Umbilical cord (tissue), 2 donors: ENCODE results near the gene P4HA1. TPM values are rescaled to one million over a fixed set of nuclear protein-coding genes. Genes with fewer than 3 reads are reported as not detected.
"Not testable (repeated sequence)": the region's sequence is repeated elsewhere in the genome, so short reads cannot be mapped to it uniquely, and the experiment has no call there.

Source experiments
- DNase-seq: peaks from one replicate; pipeline ENCODE4 v3.0.0-alpha.2; 2015; ENCODE audit warnings: low spot score
- total RNA-seq: library from RNA; depleted of rRNA; stranded (reverse); fragments of >200 nt; gene quantifications from one replicate; pipeline ENCODE4 v1.2.3, GENCODE V29; 2014; ENCODE audit warnings: low replicate concordance; ENCODE audit not compliant: insufficient read depth

Gene P4HA1
- total RNA-seq, result 288 TPM

- DNase-seq, result peak; percentile 99
Measured at GRCh38 chr10:73096449-73097304, at the start of gene P4HA1. P4HA1 (minus strand) TSS chr10:73096866; CDS start chr10:73074883, 21,983 bp downstream.

- no peak for DNase-seq
Measured at GRCh38 chr10:73141603-73142002, 44.9 kb upstream of the P4HA1 start.

GRCh38 chr10:73139251-73139650, 42.6 kb upstream of the P4HA1 start:
- DNase-seq, result no peak

- no peak for DNase-seq
Measured at GRCh38 chr10:73136627-73137026, 40.0 kb upstream of the P4HA1 start.

- DNase-seq, result no peak
Measured at GRCh38 chr10:73134727-73135126, 38.1 kb upstream of the P4HA1 start.

GRCh38 chr10:73131913-73132686, 35.4 kb upstream of the P4HA1 start:
- no peak for DNase-seq

GRCh38 chr10:73131301-73131700, 34.6 kb upstream of the P4HA1 start:
- DNase-seq, result no peak

- no peak for DNase-seq
Measured at GRCh38 chr10:73126343-73126742, 29.7 kb upstream of the P4HA1 start.

- DNase-seq, result no peak
Measured at GRCh38 chr10:73119952-73120351, 23.3 kb upstream of the P4HA1 start.

- DNase-seq, result no peak
Measured at GRCh38 chr10:73119457-73119856, 22.8 kb upstream of the P4HA1 start.

GRCh38 chr10:73117976-73118743, 21.5 kb upstream of the P4HA1 start:
- no peak for DNase-seq

GRCh38 chr10:73116017-73116416, 19.4 kb upstream of the P4HA1 start:
- no peak for DNase-seq

GRCh38 chr10:73113551-73113950, 16.9 kb upstream of the P4HA1 start:
- no peak for DNase-seq

- not testable (repeated sequence) for DNase-seq
Measured at GRCh38 chr10:73112032-73112431, 15.4 kb upstream of the P4HA1 start.

GRCh38 chr10:73110345-73110849, 13.7 kb upstream of the P4HA1 start, which contains the start of gene NUDT13:
NUDT13 (plus strand) TSS chr10:73110455; CDS start chr10:73114366, 3,911 bp downstream.
- DNase-seq, result peak; percentile 96

- not testable (repeated sequence) for DNase-seq
Measured at GRCh38 chr10:73109248-73109652, 12.6 kb upstream of the P4HA1 start.

GRCh38 chr10:73106301-73106700, 9.6 kb upstream of the P4HA1 start:
- no peak for DNase-seq

- DNase-seq, result no peak
Measured at GRCh38 chr10:73099141-73099540, 2.5 kb upstream of the P4HA1 start.

- no peak for DNase-seq
Measured at GRCh38 chr10:73097305-73097670, 622 bp upstream of the P4HA1 start.

GRCh38 chr10:73096041-73096448, 621 bp downstream of the P4HA1 start:
- DNase-seq, result peak; percentile 76

GRCh38 chr10:73095481-73096021, 1.1 kb downstream of the P4HA1 start:
- peak; percentile 91 for DNase-seq
